ENCODE measurements around the gene UNC119B.
"Not testable (repeated sequence)": the region's sequence is repeated elsewhere in the genome, so short reads cannot be mapped to it uniquely, and the experiment has no call there.

The UNC119B gene

DNA sequence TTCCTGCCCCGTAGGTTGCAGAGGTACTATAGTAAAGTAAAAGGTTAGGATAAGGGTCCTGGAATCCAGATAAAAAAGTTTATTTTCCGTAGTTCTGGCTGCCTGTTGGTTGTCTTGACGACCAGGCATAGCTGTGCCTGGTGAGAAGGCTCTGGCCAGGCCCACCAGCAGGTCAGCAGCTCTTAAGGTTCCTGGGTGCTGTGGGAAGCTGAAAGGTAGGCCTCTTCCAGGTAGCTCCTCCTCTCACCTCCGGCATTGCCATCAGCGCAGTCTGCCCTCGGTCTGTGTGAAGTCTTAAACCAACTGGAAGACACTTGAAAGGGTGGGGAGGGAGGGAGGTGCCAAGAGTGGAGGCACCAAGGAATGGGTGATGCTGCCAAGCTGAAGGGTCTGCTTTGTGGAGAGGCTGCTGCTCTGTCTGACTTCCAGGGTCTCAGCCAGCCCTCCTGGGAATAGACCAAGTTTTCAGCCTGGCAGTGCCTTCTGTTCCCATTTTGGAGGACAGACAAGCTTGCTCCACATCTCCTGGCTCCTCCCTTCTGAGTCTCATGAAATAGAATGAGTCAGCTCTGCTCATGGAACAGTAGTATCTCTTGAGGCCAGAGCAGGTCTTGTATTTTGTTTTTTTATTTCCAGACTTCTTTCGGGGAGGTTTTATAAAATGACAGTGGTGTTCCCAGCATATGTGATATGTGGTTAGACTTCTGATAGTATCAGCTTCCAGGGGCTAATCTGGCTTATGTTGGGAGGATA, 10.2 kb downstream of the UNC119B start:
- DNase-seq, result no peak

DNA sequence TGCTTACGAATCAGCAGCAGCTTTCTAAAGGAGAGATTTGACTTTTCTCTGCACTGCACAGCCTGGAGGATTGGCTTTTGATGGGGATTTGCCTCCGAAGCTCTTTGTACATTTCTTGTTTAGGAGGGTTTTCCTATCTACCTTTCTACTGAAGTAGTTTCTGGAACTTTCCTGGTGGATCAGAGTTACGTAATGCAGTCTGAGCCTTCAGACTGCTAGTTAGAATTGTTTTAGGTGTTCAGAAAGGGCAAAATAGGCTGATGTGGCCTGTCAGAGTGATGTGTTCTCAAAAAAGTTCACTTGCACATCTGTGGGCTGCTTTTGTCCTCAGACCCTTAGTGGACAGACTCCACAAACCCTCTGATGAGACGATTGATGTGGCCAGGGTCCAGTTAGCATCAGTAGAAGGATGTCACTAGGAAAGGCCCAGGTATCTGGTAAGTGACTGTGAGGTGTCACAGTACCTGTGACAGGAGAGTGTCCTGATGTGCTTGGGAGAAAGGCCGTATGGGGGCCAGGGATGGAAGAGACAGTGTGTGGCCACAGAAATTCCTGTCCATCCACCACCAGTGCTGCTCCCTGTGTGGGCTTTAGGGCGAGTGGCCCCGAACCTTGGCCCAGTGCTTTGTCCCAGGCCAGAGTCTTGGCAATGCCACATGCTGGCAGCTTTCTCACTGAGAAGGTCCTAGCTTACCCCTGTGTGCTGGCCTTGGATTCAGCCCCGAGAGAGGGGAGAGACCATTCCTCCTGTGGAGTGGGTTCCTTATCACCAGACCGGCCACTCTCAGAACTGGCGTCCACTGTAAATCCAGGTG, 10.9 kb downstream of the UNC119B start:
- DNase-seq, result no peak

DNA sequence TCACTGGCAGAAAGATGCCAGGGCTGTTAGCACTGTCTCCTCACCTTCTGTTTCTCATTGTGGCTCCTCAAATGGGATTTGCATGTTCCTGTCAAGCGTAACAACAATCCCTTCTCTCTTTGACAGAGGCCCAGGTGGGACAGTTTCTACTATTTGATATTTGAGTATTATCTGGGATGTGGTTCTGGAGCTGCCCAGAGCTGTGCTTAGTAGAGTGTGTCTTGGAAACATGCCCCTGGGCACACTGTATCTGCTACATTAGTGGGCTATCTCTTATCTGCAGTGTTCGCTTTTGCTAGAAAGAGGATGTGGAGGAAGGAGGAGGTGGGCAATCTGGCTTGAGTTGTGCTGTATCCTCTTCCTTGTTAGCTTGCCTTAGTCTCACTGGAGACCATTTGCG, 11.6 kb downstream of the UNC119B start:
- DNase-seq, result no peak

DNA sequence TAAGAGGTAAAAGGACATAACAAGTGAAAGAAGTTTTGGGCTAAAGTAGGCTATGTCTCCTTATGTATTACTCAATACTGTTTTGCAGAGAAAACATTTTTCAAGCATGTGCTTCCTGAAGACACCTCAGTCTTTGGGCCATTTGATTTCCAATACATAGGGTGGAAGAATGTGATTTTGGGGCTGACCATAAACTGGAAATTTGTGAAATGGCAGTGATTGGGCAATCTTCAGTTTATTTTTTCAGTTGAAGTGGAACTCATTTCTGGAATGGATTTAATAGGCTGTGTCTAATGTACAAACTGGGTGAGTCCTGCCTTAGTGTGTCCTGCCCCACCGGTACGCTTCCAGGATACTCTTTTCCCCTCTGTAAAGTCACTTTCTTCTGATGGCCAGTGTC, 12.5 kb downstream of the UNC119B start:
- no peak for DNase-seq

DNA sequence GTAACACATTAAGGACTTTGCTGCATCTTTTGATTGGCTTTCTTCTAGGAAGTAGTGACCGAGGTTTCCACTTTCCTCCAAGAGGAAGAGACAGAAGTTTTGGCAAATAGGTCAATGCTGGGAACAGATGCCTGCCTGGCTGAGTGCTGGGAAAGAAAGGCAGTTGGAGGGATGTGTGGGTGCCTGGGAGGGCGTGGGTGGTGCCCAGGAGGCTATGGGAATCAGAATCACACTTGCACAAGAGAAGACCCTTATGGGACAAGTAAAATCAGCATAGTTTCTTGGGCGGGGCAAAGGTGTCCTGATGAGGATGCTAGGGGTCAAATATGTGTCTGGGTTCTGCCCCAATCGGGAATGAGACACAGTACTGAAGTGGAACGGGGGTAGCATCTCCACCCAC, 14.5 kb downstream of the UNC119B start:
- no peak for DNase-seq

DNA sequence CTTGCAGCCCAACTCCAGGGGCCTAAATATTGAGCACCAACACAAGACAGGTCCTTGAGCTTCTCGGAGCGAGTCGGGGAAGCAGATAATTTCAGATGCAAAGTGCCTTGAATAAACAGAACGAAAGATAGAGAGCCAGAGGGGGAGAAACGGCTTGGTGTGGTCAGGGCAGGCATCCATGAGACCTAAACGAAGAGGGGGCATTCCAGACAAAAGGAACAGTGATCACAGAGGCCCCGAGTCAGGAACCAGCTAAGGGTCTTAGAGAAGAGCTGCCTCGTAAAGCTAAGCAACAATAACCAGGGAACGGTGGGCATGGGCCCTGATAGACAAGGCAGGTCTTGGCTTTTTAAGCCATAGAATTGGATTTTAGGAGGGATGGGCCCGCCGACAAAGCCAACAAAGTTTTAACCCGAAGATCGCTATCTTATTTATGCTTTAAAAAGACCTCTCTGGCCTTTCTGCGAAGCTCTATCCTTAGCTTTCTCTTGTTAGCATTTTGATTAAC, 14.9 kb downstream of the UNC119B start:
- DNase-seq, result no peak

DNA sequence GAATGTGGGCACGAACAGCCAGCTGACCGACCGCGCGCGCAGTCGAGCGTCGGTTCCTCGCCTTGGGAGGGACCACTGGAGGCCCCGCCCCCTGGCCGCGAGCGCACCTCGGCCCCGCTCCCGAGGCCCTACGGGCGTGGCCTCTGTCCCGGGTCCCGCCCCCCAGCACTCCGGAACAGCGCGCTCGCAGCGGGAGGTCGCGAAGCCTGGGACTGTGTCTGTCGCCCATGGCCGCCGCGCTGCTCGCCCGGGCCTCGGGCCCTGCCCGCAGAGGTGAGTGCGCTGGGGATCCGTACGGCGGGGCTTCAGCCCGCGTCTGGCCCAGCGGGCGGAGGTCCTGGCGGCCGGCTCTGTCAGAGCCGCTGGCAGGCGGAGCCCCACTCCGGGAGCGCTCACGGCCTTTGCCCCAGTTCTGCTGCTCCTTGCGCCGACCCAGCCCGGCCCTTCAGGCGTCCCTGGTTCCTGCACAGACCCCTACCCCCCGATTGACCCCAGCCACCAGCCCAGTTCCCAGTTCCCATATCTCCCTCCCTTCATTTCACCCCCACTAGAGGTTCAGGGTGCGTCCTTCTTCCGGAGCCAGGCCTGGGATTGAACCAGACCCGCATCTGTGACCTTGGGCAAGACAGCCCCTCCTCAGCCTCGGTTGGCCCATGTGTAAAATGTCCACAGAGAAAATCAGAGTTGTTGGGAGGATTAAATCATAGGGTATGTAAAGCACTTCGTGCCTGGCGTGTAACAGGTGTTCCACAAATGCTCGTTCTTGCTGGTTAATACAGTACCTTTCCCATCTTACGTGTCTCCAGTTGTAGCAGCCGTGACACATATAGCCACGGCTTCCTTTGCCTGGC, 15.6 kb downstream of the UNC119B start, which contains the start of gene ACADS:
TSS of gene ACADS (plus strand) at position 168 of the 851 bp plus-strand sequence. CDS start at position 228, 60 bp downstream.
- peak; percentile 89 for DNase-seq

DNA sequence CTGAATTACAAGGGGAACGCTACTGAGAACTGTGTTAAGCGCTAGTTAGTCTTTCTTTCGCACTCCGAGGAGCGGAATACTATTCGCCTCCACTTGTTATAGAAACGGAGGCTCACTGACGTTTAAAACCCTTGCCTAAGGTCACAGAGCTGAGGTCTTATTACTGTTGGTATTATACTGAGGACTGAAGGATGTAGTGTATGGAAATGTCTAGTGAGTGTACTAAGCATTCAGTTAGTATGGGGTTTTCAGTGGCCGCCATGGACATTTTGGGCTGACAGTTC, 16.2 kb downstream of the UNC119B start:
- no peak for DNase-seq

DNA sequence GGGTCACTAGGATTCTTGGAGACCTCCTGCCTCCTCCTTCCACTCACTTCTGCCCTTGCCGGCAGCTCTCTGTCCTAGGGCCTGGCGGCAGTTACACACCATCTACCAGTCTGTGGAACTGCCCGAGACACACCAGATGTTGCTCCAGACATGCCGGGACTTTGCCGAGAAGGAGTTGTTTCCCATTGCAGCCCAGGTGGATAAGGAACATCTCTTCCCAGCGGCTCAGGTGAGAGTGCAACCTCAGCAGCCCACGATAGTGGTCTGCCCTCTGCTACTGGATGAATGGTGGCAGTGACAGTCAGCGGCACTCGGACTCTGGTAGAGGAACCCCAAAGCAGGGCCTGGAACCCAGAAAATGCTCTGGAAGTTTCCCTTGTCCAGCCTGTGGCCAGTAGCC, 16.7 kb downstream of the UNC119B start:
- no peak for DNase-seq

DNA sequence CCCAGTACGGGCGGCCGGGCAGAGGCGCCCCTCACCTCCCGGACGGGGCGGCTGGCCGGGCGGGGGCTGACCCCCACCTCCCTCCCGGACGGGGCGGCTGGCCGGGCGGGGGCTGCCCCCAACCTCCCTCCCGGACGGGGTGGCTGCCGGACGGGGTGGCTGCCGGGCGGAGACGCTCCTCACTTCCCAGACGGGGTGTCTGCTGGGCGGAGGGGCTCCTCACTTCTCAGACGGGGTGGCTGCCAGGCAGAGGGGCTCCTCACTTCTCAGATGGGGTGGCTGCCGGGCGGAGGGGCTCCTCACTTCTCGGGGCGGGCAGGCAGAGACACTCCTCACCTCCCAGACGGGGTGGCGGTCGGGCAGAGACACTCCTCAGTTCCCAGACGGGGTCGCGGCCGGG, 21.9 kb downstream of the UNC119B start:
- not testable (repeated sequence) for DNase-seq

DNA sequence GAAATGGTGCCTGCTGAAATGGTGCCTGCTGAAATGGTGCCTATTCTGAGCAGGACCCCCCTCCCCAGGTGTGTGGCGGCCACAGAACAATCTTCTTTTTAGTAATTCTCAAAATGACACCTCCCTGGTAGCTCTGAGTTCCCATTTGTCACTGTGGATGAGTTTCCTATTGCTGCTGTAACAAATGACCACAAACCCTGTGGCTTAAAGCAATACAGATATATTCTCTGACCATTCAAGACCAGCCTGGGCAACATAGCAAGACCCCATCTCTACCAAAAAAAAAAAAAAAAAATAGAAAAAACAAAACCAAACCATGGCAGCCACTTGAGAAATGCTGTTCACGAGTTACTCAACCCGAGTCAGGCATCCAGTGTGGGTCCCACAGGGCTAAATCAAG, 23.3 kb downstream of the UNC119B start:
- DNase-seq, result no peak

DNA sequence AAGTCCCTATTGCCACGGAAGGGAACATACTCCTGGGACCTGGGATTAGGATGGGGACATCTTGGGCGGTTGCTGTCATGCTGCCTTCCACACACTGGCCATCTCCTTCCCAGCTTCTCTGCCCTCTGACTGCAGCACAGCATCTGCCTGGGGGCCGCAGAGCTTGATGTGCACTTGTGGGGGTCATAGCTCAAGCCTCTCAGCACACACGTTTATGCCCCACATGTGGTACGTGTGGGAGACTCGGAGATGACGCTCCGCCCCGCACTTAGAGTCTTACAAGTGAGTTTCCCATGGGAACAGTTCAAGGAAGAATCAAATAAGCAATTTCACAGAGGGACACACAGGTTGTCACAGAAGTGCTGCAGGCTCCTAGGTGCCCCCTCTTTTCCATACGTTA, 24.0 kb downstream of the UNC119B start:
- no peak for DNase-seq

DNA sequence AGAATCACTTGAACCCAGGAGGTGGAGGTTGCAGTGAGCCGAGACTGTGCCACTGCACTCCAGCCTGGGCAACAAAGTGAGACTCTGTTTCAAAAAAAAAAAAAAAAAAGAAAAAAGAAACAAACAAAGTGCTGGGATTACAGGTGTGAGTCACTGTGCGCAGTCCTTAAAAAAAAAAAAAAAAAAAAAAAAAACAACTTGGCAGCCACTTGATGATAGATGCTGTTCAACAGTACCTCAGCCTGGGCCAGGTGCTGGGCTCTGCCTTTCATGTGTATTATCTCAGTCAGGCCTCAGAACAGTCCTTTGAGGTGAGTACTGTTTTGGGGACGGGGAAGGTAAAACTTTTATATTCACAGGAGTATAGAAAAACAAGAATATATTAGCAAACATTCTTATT, 24.9 kb downstream of the UNC119B start:
- no peak for DNase-seq

DNA sequence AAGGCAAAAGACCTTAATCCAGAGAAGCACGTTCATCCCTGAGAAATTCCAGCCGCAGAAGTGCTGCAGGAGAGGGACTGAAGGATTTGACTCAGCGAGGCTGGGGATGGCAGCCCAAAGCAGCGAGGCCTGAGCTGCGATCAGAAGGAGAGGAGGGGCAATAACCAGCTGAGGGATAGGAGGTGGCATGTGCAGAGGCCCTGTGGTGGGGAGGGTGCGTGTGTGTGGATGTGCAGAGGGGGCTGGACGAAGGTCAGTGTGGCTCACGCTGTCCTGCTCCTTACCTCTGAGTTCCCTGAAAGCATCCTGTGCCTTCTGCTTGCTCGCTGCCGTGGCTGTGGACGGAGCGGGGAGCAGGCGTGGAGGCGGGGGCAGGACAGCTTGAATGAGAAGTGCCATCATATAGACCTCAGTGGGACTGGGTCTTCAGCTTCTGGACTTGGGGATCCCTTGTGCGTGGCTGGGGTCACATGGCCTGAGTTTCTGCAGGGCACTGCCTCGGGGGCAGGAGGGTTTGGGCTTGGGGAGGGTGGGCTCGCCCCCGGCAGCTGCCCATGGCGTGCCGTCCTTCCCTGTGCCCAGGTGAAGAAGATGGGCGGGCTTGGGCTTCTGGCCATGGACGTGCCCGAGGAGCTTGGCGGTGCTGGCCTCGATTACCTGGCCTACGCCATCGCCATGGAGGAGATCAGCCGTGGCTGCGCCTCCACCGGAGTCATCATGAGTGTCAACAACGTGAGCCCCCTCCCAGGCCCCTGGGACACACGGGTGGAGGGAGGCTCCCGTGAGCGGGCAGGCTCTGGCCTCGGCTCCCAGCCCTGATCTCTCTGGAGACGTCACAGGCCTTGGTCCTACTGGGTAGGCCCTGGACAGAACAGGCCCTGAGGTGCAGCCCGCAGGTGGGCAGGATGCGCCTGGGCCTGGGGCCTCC, 26.4 kb downstream of the UNC119B start:
- no peak for DNase-seq

DNA sequence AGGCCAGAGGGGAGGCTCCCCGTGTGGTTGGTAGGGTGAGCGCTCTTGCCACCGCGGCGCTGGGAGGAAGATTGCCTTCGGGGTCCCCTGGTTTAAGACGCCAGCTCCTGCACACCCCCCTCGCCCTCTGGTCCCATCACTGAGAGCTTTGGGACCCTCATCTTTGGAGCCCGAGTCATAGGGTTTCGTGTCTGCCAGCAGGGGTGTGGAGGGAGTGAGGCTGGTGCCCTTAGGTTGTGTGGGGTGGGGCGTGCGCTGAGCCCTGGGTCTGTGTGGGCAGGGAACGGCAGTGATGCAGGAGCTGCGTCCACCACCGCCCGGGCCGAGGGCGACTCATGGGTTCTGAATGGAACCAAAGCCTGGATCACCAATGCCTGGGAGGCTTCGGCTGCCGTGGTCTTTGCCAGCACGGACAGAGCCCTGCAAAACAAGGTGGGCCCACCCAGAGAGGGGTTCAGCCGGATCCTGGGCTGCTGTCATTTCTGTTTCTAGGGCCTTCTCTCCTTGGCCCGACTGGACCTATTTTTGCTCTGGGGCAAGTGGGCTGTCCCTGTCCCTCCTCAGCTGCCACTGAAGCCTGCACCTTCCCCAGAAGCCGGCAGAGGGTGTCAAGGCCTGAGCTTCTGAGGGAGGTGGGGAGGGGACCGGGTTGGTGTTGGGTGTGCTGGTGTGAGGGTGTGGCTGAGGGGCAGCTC, 27.4 kb downstream of the UNC119B start:
- DNase-seq, result no peak

DNA sequence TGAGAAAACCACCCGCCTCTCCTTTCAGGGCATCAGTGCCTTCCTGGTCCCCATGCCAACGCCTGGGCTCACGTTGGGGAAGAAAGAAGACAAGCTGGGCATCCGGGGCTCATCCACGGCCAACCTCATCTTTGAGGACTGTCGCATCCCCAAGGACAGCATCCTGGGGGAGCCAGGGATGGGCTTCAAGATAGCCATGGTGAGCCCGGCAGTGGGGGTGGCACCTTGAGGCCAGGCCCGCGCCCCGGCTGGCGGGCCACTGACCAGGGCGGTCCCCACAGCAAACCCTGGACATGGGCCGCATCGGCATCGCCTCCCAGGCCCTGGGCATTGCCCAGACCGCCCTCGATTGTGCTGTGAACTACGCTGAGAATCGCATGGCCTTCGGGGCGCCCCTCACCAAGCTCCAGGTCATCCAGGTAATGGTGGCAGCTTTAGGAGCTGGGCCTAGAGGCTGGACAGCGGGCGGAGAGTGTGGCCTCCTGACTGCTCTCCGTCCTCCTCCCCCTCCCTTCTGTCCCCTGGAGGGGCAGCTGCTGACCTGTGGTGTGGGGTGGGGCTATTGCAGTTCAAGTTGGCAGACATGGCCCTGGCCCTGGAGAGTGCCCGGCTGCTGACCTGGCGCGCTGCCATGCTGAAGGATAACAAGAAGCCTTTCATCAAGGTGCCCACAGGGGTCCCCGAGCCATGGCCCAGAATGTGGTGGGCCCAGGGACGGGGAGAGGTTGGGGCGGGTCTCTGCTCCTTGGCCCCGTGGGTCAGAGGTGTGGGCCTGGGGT, 28.2 kb downstream of the UNC119B start:
- no peak for DNase-seq

DNA sequence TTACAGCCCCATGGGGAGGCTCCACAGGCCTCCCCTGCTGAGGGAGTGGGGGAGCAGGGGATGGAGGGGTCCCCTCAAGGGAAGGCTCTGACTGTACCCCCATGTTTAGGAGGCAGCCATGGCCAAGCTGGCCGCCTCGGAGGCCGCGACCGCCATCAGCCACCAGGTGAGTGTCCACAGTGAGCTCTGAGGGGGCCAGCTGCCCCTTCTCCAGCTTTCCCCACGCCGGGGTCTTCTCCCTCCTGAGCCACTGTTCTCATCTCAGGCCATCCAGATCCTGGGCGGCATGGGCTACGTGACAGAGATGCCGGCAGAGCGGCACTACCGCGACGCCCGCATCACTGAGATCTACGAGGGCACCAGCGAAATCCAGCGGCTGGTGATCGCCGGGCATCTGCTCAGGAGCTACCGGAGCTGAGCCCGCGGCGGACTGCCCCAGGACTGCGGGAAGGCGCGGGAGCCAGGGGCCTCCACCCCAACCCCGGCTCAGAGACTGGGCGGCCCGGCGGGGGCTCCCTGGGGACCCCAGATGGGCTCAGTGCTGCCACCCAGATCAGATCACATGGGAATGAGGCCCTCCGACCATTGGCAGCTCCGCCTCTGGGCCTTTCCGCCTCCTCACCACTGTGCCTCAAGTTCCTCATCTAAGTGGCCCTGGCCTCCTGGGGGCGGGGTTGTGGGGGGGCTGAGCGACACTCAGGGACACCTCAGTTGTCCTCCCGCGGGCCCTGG, 28.9 kb downstream of the UNC119B start:
- no peak for DNase-seq

DNA sequence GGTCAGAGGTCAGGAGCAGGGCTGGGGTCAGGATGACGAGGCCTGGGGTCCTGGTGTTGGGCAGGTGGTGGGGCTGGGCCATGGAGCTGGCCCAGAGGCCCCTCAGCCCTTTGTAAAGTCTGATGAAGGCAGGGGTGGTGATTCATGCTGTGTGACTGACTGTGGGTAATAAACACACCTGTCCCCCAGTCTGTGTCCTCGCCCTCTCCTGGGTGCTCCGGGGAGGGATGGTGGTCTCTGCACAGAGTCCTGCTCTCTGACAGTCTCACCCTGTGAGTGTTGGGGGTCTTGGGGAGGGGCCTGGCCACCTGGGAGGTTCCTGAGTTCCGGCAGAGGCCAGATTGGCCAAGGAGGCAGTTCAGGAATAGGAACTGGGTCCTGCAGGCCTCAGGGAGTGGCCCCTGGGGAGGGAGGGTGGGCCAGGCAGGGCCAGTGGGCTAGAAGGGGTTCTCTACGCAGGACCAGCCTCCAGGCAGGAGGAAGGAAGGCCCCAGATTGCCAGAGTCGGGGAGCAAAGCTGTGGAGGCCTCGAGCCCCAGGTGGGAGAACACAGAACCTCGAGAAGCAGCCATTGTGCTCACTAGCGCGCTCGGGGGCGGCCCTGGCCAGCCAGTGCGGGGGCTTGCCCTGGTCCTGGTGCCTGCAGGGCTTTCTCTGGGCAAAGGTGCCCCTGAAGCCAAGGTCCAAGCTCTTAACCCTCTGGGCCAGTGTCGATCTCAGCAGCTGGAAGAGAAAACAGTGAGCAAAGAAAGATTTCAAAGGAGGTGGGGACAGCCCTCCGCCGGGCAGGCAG, 29.8 kb downstream of the UNC119B start:
- DNase-seq, result no peak

DNA sequence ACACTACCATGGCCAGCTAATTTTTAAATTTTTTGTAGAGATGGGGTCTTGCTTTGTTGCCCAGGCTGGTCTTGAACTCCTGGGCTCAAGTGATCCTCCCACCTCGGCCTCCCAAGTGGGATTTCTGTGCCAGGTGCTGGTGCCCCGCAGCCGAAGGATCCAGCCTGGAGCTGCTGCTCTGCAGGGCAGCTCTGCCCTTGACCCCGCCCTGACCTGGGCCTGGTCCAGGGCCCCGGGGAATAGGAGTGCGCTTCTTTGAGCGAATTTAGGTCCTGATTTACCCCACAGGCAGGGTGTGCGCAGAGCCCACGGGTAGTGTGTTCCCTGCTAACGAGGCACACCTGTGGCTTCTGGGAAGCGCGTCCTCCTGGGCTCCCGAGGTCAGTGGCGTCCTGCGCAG, 30.6 kb downstream of the UNC119B start:
- DNase-seq, result no peak
